IPS-20b (cell line): Measurements from ENCODE around the gene CHST3.

ENCODE experiments used
- H3K27ac ChIP-seq: one replicate; pipeline ENCODE4 v1.5.1; 2013; ENCODE audit warnings: low read length
- H3K27me3 ChIP-seq: 2 replicates; pipeline ENCODE4 v1.6.1; 2013; ENCODE audit warnings: mild to moderate bottlenecking, low read length, inconsistent platforms; ENCODE audit not compliant: insufficient read depth
- H3K36me3 ChIP-seq: 2 replicates; pipeline ENCODE4 v1.6.1; 2013; ENCODE audit warnings: low read depth, mild to moderate bottlenecking, inconsistent platforms, low read length, moderate library complexity; ENCODE audit not compliant: insufficient read depth
- H3K4me1 ChIP-seq: 2 replicates; pipeline ENCODE4 v1.6.1; 2013; ENCODE audit warnings: mild to moderate bottlenecking, control low read depth, inconsistent platforms, low read length, moderate library complexity; ENCODE audit not compliant: insufficient read depth
- H3K4me3 ChIP-seq: 2 replicates; pipeline ENCODE4 v1.5.1; 2013; ENCODE audit warnings: mild to moderate bottlenecking, low read length, inconsistent platforms
- H3K9ac ChIP-seq: 2 replicates; pipeline ENCODE4 v1.6.1; 2013; ENCODE audit warnings: low read depth, mild to moderate bottlenecking, inconsistent platforms, low read length, moderate library complexity
- H3K9me3 ChIP-seq: 2 replicates; pipeline ENCODE4 v1.6.1; 2013; ENCODE audit warnings: mild to moderate bottlenecking, low read depth, low read length, inconsistent platforms; ENCODE audit not compliant: insufficient read depth

CHST3 gene

DNA sequence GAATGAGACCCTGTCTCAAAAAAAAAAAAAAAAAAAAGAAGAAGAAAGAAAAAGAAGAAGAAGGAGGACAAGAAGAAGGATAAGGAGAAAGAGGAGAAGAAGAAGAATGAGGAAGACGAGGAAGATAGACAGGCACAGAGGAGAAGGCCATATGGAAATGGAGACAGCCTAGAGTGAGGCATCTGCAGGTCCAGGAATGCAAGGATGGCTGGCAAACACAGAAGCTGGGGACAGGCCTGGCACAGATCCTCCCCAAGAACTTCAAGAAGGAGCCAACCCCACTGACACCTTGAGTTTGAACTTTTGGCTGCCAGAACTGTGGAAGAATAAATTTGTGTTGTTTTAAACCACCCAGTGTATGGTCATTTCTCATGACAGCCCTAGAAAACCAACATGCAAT lies 85.3 kb downstream of the CHST3 start:
- Histone ChIP-seq H3K36me3 (no peaks in the 10 kb centered on the region), H3K9me3 (no peaks in the 10 kb centered on the region), H3K9ac (no peak overlapping the region), H3K27me3 (no peaks in the 10 kb centered on the region), H3K4me3 (no peak overlapping the region), H3K4me1 (peaks cover 2% of the 10 kb centered on the region; the same call in 1 of the 2 replicates), H3K27ac (no peak overlapping the region)

DNA sequence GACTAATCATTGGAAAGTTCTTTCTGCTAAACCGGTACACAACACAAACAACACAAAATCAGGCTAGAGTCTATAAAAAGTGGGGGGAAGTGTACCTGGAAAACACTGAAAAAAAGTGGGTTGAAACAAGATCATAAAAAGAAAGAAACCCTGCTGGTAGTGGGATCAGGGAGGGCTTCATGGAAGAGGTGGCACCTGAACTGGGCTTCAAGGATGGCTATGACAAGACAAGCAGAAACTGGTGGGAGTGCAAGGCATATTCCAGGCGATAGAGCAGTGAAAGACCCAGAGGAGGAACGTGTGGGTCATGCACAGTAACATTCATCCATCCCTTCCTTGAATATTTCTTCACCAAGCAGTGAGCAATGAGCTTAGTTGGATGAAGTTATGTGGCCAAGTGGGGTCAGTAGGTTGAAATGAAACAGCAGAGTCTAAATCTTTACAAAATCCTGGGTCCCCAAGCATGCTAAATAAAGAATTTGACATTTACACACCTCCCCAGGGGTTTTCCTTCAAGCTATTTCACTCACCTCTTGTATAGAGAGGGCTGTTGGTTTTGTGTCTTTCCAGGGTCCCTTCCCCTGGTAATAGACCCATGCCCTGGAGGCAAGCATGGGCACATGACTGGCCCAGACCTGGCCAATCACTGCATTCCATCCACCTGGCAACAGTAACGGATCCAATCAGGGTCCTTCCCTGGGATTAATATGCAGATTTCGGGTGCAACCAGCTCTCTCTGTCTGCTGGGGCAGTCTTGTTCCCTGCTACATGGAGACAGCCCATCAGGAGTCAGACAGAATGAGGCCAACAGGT lies 86.0 kb downstream of the CHST3 start:
- H3K9ac ChIP-seq = no peak overlapping the region
- H3K27me3 ChIP-seq = no peaks in the 10 kb centered on the region
- H3K9me3 ChIP-seq = no peaks in the 10 kb centered on the region
- no peak overlapping the region for H3K4me3 ChIP-seq
- peaks cover 2% of the 10 kb centered on the region; the same call in 1 of the 2 replicates for H3K4me1 ChIP-seq
- no peak overlapping the region for H3K27ac ChIP-seq
- no peaks in the 10 kb centered on the region for H3K36me3 ChIP-seq

DNA sequence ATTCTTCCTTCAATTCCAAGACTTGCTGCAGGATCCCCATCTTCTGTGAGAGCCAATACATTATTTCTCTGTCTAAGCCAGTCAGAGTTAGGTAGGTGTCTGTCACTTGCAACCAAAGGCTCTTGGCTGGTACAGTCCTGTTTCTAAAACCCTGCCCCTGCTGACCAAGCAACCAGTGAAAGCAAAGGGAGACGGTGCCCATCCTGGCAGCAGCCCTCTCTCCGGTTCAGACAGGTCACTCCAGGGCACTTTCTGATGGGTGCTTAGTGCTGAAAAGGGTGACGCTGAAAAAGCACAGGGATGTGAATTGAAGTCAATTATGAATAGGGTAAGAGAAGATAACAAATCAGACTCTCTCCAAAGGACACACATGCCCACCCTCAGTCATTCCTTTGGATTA lies 86.7 kb downstream of the CHST3 start:
- no peak overlapping the region for H3K27ac ChIP-seq
- H3K9ac ChIP-seq = no peak overlapping the region
- peaks cover 2% of the 10 kb centered on the region; the same call in 1 of the 2 replicates for H3K4me1 ChIP-seq
- no peaks in the 10 kb centered on the region for H3K36me3 ChIP-seq
- no peaks in the 10 kb centered on the region for H3K27me3 ChIP-seq
- H3K4me3 ChIP-seq = no peak overlapping the region
- no peaks in the 10 kb centered on the region for H3K9me3 ChIP-seq

DNA sequence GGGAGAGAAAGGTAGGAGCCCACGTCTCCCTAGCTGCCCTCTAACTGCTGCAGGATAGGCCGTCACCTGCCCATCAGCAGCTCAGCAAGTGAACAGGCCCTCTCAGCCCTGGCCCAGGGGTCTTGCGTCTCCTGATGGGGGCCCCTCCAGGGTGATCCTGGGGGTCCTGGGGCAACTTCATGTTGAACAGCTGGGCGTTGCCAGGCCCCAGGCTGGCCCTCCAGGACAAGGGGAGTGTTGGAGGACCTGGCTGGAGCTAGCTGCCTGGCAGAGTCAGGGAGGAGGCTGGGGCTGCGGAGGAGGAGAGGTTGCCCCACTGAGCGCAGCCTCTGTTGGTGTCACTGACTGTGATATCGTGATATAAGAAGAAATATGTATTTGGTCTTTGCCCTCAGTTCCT lies 89.5 kb downstream of the CHST3 start:
- H3K9ac ChIP-seq = no peak overlapping the region
- no peaks in the 10 kb centered on the region for H3K4me1 ChIP-seq
- H3K9me3 ChIP-seq = no peaks in the 10 kb centered on the region
- H3K27me3 ChIP-seq = no peaks in the 10 kb centered on the region
- H3K4me3 ChIP-seq = no peak overlapping the region
- no peak overlapping the region for H3K27ac ChIP-seq
- no peaks in the 10 kb centered on the region for H3K36me3 ChIP-seq

DNA sequence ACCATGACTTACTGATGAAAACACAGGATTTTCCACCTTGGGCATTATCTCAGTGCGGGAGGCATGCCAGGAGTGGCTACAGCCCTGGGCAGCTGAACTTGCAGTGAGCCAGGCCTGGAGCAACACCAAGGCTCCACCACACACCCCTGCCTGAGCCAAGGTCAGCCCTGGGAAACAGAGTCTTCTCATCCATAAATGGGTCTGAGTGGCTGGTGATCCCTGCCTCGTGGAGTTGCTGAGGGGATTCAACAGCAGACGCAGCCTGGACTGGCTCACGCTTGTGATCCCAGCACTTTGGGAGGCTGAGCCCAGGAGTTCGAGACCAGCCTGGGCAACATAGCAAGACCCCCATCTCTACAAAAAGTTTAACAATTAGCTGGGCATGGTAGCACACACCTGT lies 91.9 kb downstream of the CHST3 start:
- H3K27me3 ChIP-seq = 0 out of 2 replicates have a peak, but pooled peaks cover 9% of the 10 kb centered on the region
- no peak overlapping the region for H3K27ac ChIP-seq
- H3K36me3 ChIP-seq = no peaks in the 10 kb centered on the region
- H3K9ac ChIP-seq = no peak overlapping the region
- no peaks in the 10 kb centered on the region for H3K4me1 ChIP-seq
- H3K9me3 ChIP-seq = no peaks in the 10 kb centered on the region
- H3K4me3 ChIP-seq = no peak overlapping the region

DNA sequence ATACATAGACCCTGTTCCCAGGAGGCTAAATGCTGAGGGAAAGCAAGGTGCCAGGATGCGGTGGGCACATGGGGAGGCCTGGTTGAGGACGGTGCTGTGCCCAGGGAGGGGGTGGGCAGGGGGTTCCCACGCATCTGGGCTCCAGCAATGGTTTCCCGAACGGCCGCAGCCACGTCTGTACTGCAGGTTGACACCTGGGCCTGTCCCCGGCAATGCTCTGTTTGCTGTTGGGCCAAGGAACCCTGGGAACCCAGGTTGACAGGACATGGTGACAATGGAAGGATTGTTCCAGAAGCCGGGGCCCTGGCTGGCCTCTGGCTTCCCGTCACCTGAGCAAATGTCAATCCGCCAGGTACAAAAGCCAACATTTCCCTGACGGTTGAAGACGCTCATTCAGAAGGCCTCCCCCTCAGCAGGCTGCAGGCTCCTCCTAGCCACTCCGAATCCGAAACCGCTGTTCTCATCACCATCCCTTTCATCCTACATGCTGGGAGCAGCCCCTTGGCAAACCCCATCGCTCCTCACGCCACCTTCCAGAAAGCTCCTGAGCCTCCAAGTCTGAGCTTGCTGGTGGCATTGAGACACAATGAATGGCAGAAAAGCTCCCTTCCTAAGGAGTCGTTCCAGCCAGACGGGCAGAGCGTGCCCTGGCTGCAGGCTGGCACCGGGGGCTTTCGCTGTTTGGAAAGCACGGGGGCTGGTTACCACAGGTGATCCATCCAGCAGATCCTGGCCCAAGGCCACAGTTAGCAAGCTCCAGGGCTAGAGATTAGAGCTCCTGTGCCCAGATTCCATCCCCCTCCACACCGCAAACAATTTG lies 92.9 kb downstream of the CHST3 start:
- no peak overlapping the region for H3K4me3 ChIP-seq
- H3K9me3 ChIP-seq = no peaks in the 10 kb centered on the region
- no peaks in the 10 kb centered on the region for H3K4me1 ChIP-seq
- H3K36me3 ChIP-seq = no peaks in the 10 kb centered on the region
- no peak overlapping the region for H3K27ac ChIP-seq
- H3K9ac ChIP-seq = no peak overlapping the region
- H3K27me3 ChIP-seq = 0 out of 2 replicates have a peak, but pooled peaks cover 9% of the 10 kb centered on the region

DNA sequence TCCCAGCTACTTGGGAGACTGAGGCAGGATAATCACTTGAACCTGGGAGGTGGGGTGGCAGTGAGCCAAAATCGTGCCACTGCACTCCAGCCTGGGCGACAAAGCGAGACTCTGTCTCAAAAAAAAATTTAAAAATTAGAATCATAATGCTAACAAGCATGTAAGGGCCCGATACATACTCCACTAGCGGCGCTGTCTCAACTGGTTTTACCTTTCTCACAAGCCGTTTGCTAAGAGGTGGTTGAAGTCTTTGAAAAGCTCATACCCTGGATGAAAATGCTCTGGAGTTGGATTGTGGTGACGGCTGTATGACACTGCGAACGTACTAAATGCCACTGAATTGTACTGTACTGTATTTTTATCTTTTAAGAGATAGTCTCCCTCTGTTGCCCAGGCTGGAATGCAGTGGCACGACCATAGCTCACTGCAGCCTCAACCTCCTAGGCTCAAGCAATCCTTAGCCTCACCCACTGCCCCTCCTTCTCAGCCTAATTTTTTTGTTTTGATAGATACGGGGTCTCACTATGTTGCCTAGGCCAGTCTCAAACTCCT lies 94.2 kb downstream of the CHST3 start:
- no peaks in the 10 kb centered on the region for H3K9me3 ChIP-seq
- no peak overlapping the region for H3K9ac ChIP-seq
- H3K27me3 ChIP-seq = 0 out of 2 replicates have a peak, but pooled peaks cover 9% of the 10 kb centered on the region
- no peak overlapping the region for H3K27ac ChIP-seq
- no peak overlapping the region for H3K4me3 ChIP-seq
- no peaks in the 10 kb centered on the region for H3K36me3 ChIP-seq
- H3K4me1 ChIP-seq = no peaks in the 10 kb centered on the region

DNA sequence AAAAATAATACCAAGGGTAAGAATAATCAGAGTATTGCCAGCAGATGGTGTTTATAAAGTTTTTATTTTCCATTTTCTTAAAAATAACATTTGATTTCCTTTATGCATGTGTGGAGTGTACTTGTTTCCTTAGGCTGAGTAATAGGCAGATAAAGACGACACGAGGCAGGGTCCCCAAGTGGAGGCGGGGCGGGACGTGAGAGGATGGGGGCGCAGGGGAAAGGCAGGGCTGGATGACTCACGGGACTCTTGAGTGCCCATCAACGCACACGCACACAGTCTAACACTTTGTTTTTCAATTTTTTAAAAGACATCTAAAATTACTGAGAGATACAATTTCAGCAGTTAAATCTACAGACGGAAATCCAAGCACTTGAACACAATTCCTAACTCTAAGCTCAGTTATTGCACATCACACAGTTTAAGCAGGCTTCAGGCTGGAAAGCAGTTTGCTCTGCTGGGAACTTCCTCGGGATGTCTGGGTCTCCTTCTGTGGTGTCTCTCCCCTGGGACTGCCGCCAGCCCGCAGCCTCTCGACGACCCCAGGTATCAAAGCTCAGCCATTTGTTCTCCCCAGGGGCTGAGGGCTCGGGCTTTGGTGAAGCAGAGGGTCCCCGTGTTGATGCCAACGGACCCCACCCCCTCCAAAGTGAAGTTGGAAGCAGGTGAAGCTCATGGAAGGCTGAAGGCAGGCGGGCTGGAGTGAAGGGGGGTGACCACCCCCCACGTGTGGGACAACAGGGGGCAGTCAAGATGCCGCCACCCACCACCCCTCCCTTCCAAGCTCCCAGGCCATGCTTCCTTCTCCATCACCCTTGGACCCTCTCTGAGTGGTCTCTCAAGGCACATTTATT lies 95.0 kb downstream of the CHST3 start:
- no peaks in the 10 kb centered on the region for H3K4me1 ChIP-seq
- H3K9me3 ChIP-seq = no peaks in the 10 kb centered on the region
- 0 out of 2 replicates have a peak, but pooled peaks cover 9% of the 10 kb centered on the region for H3K27me3 ChIP-seq
- no peak overlapping the region for H3K9ac ChIP-seq
- H3K27ac ChIP-seq = no peak overlapping the region
- H3K36me3 ChIP-seq = no peaks in the 10 kb centered on the region
- H3K4me3 ChIP-seq = no peak overlapping the region

DNA sequence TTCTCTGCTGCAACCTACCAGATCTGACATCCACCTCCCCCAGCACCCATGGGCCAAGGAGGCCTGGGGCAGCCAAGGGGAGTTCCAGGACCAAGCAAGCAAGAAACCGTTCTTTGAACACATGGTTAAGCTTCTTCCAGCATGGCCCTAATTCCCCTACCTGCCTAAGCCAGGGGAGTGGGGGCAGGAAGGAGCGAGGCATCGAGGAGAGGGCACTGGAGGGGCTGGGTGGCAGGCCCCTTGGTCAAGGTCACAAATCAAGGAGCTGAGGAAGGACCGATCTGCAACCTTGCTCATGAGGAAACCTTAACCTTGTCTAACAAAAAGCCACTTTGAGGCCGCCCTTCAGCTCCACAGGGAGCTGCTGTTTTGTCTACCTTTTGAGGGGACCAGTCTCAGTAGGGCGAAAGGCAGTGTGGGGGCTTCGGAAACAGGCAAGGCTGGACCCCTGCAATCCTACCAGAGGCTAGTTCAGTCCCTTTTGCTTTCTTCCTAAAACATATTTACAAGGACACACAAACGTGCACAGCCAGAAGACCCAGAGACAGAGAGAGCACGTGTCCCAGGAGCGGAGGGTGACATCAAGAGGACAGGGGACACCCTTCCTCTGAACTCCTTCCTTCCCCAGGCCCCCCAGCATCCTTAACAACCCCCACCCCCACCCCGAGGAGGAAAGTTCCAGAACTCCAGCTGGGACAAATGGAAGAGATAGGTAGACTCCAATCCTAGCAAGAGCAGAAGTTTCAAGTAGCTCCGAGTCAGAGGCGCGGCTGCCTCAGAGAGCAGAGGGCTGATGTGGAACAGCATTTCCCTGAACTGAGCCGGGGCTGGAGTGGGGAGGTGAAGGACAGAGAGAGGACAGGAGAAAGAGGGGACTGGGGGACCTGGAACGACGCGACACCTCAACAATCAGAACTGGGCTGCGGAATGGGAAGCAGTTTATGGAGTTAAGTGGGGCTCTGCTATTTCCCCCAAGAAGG lies 95.9 kb downstream of the CHST3 start:
- no peaks in the 10 kb centered on the region for H3K4me1 ChIP-seq
- H3K27ac ChIP-seq = no peak overlapping the region
- no peak overlapping the region for H3K4me3 ChIP-seq
- H3K9ac ChIP-seq = no peak overlapping the region
- H3K27me3 ChIP-seq = 0 out of 2 replicates have a peak, but pooled peaks cover 9% of the 10 kb centered on the region
- H3K9me3 ChIP-seq = no peaks in the 10 kb centered on the region
- no peaks in the 10 kb centered on the region for H3K36me3 ChIP-seq

DNA sequence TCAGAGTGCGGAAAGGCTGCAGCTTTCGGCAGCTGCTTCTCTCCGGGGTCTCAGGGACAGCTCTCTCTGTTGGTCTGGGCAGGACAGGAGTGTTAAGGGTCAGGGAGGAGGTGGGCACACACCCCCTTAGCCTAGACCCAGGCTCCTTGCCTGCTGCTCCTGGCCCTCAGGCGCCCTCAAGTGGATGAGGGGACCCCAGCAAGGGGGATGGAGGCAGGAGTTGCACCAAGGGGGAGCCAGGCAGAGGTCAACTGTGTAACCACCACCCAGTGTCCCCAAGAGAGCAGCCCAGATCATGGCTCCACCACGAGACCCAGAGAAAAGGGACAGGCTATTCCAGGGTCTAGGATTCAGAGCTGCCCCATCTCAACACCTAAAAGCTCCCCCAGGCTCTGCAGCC lies 97.3 kb downstream of the CHST3 start:
- Histone ChIP-seq H3K9me3 (no peaks in the 10 kb centered on the region), H3K4me3 (no peak overlapping the region), H3K9ac (no peak overlapping the region), H3K27me3 (0 out of 2 replicates have a peak, but pooled peaks cover 9% of the 10 kb centered on the region), H3K36me3 (no peaks in the 10 kb centered on the region), H3K27ac (no peak overlapping the region), H3K4me1 (no peaks in the 10 kb centered on the region)
